NCI-H2171 treated with DMSO at 0.1 percent for 48 hours (cell line): ENCODE measurements around the gene PERM1.

ENCODE experiments used
- DNase-seq: peaks from one replicate; lab custom pipeline; 2025; lab: John Stamatoyannopoulos, UW

The PERM1 gene

DNA sequence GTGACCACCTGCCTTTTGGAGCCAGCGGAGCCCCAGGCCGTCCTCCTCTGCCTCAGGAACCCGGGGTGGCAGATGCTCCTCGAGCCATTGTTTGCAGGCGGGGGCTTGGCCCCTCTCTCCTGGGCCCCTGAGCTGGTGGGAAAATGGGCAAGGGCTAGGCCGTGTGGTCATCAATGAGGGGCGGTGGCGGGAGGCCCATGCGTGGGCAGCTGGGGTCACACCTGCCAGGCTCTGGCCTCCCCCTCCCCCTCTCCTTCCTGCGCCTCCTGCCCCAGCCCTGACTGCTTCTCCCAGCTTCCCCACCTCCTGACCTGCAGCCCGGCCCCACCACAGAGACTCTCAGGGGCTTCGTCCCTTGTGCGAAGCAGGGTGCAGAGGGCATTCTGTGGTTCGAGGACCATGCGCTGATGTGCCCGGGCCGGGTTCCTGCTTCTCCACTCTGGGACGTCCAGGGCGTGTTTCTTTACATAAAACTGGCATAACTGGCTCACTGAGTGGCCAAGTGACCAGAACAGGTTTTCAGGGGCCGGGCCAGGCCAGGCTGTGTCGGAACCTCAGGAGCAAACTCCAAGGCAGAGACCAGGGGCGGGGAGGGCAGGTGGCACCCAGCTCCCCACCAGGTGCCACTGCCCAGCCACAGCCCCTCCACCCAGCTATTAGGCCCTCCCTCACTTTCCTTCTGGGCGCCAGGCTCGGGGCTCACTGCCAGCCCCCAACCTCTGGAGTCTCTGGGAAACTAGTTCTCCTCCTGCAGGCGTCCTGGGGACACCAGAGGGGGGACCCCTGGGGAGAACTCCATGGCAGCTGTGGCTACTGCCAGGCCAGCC lies 48.9 kb downstream of the PERM1 start:
- DNase-seq: no peak

DNA sequence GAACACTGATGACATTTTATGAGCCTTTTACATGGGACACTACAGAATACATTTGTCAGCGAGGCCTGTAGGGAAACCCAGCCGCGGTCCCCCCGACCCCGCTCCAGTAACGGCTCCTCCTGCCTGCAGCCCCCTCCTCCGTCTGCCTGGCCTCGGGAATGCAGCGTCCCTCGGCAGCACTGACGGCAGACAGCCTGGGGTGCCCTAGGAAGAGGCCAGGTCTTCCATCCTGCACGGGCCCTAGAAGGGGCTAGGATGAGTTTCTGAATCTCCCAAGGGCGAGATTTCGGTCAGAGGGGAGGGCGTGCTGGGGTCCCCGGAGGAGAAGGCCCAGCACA lies 49.8 kb downstream of the PERM1 start:
- no peak for DNase-seq

DNA sequence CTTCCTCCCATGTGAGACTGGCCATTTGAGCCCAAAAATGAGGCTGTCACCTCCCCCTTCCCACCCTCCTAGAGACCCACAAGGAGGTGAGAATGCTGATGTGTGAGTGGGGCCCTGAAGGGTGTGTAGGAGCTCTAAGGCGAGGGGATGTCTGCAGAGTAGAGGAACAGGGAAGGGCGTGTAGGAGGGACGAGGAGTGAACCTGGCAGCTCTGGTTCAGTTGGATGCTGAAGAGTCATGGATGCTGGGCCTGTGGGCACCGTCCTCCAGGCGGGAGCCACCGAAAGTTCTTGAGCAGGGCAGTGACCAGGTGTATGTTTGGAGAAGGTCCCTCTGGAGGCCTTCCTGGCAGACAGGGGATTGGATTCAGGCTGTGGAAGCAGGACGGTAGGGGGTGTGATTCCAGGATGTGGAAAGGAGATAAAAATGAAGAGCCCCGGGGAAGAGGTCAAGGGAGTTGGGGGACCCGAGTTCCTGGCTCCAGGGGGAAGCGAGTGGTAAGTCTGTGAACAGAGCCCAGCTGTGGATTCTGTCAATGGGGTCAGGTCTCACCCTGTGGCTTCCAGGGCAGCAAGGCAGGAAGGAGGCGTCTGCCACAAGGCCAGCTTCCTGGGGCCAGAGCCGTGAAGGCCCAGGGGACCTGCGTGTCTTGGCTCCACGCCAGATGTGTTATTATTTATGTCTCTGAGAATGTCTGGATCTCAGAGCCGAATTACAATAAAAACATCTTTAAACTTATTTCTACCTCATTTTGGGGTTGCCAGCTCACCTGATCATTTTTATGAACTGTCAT lies 50.3 kb downstream of the PERM1 start:
- DNase-seq: no peak

DNA sequence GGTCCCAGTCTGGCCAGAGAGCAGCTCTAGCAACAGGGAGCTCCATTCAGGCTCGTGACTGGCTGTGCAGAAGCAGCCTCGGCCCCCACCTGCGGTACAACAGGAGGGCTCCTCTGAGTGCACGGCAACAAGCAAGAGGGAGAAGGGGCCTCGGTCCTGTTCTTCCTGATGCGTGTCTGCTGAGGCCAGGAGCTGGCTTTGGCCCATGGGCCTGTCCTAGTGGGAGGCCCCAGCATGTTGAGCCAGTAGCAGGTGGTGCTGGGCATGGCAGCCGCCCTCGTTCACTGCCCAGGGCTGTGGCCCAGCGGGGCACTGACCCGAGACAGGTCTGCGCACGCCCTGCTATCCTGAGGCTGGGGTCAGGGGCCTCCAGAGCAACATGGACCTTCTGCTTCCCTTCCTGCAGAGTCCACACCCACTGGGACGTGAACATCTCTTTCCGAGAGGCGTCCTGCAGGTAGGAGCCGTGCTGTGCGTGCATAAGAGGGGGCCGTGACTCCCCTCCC lies 51.2 kb downstream of the PERM1 start:
- DNase-seq: no peak

DNA sequence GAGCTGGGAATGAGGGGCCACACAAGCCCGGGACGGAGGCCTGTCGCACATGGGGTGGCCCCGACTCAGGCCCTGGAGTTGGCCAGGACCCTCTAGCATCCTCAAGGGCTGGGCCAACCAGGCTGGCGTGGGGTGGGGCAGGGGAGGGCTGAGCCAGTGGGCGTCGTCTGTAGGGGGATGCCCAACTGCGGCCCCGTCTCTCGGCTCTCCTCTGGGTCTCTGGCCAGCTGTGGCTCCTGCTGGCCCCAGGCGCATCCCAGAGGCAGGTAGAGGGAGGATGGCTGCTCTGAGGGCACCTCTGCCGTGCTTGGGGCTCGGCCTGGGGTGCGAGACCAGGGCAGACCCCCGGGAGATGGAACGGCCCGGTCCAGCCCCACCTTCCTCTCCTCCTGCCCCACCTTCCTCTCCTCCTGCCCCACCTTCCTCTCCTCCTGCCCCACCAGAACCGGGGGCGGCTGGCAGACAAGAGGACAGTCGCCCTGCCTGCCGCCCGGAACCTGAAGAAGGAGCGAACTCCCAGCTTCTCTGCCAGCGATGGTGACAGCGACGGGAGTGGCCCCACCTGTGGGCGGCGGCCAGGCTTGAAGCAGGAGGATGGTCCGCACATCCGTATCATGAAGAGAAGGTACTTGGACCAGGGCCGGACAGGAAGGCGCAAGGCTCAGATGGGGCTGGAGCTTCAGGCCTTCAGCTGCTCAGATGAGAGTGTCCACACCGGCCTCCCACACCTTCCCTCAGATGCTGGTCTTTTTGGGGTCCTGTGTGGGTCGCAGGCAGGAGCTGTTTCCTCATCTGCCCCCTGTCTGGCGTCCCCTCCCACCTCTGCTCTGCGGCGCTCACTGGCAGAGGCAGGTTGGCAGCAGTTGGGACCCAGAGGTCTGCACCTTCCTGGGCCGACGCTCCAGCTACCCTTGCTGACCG lies 51.9 kb downstream of the PERM1 start:
- DNase-seq: no peak

DNA sequence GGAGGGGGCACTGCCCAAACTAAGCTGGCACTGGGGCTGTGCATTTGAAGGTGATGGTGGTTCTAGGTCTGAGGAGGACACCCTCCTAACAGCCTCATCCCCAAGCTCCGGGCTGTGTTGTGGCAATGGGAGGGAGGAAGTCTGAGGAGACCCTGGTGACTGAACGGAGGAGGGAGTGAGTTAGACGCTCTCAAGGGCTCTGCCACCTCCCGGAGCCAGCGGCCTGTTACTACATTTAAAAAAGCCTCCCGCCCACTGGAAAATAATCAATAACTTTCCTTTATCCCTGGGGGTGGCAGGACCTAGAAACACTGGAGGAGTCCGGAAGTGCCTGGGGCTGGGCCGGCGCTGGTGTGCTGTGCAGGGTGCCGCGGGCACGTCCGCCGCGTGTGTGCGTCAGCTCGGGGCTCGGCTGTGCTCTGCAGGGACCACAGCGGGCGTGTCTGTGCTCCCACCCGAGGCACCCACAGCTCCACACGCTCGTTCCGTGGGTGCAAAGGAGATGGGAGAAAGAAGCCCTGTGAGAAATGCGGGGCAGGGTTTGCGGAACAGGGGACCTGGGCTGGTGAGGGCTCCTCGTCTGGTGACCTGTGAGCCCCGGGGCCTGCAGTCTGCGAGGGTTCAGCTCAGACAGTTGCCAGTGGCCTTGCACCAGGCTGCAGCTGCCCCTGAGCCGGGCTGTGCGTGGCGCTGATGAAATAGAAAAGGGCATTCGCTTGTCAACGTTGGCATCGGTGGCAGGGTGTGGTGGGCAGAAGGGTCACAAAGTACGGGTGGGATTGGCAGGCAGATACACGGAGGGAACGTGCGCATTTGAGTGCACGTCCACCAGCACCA lies 52.9 kb downstream of the PERM1 start:
- no peak for DNase-seq

DNA sequence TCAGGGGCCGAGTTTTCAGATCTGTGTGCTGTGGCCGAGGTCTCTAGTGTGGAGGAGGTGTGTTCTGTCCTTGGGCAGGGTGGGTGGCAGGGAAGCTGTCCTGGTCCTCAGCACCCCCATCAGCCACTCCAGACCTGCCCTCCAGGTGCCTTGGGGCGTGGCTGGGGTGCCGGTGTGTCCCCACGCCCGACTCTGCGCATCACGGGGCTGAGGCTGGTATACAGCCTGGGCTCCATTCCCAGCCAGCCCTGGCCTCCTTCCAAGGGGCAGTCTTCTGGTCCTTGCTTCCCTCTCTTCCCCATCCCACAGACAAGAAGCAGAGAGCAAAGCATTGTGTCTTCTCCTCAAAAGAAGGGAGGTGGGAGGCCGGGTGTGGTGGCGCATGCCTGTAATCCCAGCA lies 54.1 kb downstream of the PERM1 start:
- no peak for DNase-seq

DNA sequence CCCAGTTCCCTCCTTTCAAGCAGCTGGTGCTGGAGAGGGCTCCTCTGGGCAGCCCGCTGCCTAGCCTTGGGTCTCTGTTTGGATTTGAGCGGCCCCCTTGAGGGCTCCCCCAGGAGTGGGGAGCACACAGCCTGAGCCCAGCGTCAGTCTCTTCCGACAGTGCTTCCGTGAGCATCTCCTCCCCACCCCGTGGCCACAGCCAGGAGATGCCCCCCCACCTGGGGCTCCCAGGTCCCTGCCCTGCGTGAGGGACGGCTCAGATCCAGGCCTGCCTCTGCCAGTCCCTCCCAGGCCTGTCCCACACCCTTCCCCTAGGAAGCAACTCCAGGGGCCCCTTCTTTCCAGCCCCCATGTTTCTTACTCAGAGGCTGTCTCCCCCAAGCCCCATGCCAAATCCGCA lies 54.7 kb downstream of the PERM1 start:
- DNase-seq: no peak

DNA sequence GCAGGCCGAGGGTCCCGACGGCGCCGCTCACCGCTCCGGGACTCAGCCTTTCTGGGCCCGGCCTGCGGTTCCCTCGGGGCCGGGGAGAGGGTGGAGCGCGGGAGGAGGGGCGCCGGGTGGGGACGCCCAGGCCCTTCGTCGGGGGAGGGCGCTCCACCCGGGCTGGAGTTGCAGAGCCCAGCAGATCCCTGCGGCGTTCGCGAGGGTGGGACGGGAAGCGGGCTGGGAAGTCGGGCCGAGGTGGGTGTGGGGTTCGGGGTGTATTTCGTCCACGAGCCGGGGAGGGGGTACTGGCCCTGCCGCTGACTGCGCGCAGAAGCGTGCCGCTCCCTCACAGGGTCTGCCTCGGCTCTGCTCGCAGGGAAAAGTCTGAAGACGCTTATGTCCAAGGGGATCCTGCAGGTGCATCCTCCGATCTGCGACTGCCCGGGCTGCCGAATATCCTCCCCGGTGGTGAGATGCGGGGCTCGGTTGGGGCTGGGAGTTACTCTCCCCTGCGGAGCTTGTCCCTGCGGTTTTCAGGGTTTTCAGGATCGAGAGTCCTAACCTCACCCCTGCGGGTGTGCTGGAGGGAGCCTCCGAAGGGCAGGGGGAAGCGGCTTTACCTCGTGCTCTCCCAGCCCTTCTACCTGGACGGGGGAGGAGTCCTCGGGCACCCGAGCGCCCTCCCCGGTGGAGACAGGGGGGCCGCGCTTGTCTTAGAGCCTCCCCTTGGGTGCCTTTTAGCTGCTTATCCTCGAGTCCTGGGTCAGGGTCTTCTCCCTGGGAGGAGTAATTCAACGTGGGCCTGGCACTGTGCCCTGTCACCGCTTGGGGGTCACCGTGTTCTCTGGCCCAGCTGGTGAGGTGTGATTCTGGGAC lies 56.1 kb downstream of the PERM1 start:
- DNase-seq: no peak
